ENCODE measurements around the gene ANO10.

DNA sequence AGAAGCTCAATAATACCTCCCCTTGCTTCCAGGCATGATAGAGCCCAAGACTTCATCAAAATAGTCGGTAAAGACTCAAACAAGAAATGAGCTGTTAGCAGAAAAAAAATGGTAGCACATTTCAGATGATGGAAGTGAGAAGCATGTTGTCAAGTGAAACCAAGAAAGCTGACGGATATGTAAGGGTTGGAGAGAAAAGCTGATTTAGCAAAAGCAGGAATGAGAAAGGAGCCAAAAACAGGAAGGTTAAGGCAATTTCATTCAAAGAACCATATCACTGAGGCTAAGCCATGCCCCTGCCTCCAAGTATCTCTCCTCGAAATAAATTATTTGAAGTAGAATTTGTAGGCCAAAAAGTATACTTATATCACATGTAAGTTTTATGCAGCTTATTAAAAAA lies 88.8 kb downstream of the ANO10 start:
- TF ChIP-seq CTCF (IDR thresholded peaks at IDR 0.05; ENCODE audit: insufficient read depth, low read depth, low read length) = no peak
- no peak for TF ChIP-seq EZH2 (IDR thresholded peaks at IDR 0.05; ENCODE audit: insufficient read depth, low read length)
